PC-3 (cell line): ENCODE measurements around the gene JPT1.

Source experiments
- EZH2 ChIP-seq: fragments of 300-600 bp; sonication (generic); IDR thresholded peaks from one replicate; pipeline ENCODE4 v1.6.1; 2017; ENCODE audit warnings: antibody characterized with exemption, mild to moderate bottlenecking, low read length; ENCODE audit not compliant: unreplicated experiment
- EZH2phosphoT487 ChIP-seq: fragments of 300-600 bp; sonication (generic); IDR thresholded peaks from 2 replicates; pipeline ENCODE4 v1.6.1; 2018; ENCODE audit warnings: mild to moderate bottlenecking, antibody characterized with exemption, low read length, borderline replicate concordance
- TF ChIP-seq, protein P1 (sequence below): fragments of 300-600 bp; sonication (generic); conservative IDR thresholded peaks from 2 replicates; pipeline ENCODE4 v1.5.1; 2017; ENCODE audit warnings: antibody characterized with exemption, low read depth, mild to moderate bottlenecking, low read length

DNA sequence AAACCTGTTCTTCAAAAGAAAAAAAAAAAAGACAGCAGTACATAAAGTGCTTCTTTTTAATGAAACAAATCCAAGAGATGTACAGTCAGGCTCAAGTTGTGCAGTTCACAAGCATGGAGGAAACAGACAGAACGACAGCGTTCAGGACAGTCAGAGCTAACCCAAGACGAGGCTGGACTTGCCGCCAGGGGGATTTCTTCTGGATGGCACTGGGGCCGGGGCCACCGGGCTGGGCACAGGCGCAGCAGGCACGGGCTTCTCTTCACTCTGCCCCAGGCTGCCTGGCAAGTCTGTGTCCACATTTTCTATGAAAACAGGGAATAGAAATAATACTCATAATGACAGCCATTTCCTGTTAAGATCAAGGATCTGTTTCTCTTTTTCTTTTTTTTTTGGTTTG lies 18.4 kb downstream of the JPT1 start:
- TF ChIP-seq, protein P1, sequence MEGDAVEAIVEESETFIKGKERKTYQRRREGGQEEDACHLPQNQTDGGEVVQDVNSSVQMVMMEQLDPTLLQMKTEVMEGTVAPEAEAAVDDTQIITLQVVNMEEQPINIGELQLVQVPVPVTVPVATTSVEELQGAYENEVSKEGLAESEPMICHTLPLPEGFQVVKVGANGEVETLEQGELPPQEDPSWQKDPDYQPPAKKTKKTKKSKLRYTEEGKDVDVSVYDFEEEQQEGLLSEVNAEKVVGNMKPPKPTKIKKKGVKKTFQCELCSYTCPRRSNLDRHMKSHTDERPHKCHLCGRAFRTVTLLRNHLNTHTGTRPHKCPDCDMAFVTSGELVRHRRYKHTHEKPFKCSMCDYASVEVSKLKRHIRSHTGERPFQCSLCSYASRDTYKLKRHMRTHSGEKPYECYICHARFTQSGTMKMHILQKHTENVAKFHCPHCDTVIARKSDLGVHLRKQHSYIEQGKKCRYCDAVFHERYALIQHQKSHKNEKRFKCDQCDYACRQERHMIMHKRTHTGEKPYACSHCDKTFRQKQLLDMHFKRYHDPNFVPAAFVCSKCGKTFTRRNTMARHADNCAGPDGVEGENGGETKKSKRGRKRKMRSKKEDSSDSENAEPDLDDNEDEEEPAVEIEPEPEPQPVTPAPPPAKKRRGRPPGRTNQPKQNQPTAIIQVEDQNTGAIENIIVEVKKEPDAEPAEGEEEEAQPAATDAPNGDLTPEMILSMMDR = no peak
- TF ChIP-seq EZH2 (no peak), EZH2phosphoT487 (no peak)
